ENCODE results near the gene MCM5.

GRCh38 chr22:35431483-35432227 is 31.7 kb downstream of the MCM5 start:
- TF ChIP-seq, protein P1, sequence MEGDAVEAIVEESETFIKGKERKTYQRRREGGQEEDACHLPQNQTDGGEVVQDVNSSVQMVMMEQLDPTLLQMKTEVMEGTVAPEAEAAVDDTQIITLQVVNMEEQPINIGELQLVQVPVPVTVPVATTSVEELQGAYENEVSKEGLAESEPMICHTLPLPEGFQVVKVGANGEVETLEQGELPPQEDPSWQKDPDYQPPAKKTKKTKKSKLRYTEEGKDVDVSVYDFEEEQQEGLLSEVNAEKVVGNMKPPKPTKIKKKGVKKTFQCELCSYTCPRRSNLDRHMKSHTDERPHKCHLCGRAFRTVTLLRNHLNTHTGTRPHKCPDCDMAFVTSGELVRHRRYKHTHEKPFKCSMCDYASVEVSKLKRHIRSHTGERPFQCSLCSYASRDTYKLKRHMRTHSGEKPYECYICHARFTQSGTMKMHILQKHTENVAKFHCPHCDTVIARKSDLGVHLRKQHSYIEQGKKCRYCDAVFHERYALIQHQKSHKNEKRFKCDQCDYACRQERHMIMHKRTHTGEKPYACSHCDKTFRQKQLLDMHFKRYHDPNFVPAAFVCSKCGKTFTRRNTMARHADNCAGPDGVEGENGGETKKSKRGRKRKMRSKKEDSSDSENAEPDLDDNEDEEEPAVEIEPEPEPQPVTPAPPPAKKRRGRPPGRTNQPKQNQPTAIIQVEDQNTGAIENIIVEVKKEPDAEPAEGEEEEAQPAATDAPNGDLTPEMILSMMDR (IDR thresholded peaks at IDR 0.05; ENCODE audit: low read depth, low read length, missing input control) = no peak
- TF ChIP-seq RAD21 (IDR thresholded peaks at IDR 0.05) (no peak), HNF4G (IDR thresholded peaks at IDR 0.05) (no peak), FOXA1 (IDR thresholded peaks at IDR 0.05) (no peak), MAX (IDR thresholded peaks at IDR 0.05) (no peak), YY1 (IDR thresholded peaks at IDR 0.05) (no peak), SP1 (IDR thresholded peaks at IDR 0.05) (no peak), TAF1 (conservative IDR thresholded peaks at IDR 0.05) (no peak), ATF3 (IDR thresholded peaks at IDR 0.05) (no peak), JUND (IDR thresholded peaks at IDR 0.05) (no peak), GABPA (IDR thresholded peaks at IDR 0.05 in 1 of 2, conservative IDR thresholded peaks at IDR 0.05 in 1 of 2) (no peak)

Data from liver (tissue), 3 donors.